HepG2 (cell line): ENCODE results near the gene CFAP97. TPM values are rescaled to one million over a fixed set of nuclear protein-coding genes. Genes with fewer than 3 reads are reported as not detected.

Experiments
- DDIT3 ChIP-seq: sonication (generic); formaldehyde crosslinking; IDR thresholded peaks from 2 replicates; pipeline ENCODE4 v1.4.0; 2020; ENCODE audit warnings: mild to moderate bottlenecking, missing genetic modification reagents
- E2F2 ChIP-seq: sonication (generic); formaldehyde crosslinking; IDR thresholded peaks from 2 replicates; pipeline ENCODE4 v1.4.0; 2020; ENCODE audit warnings: missing genetic modification reagents, borderline replicate concordance
- EZH2 ChIP-seq: conservative IDR thresholded peaks from 2 replicates; pipeline ENCODE4 v1.6.1; 2012; ENCODE audit warnings: mild to moderate bottlenecking, low read depth, low read length, moderate library complexity
- HES4 ChIP-seq: sonication (generic); formaldehyde crosslinking; IDR thresholded peaks from 2 replicates; pipeline ENCODE4 v1.9.0; 2021; ENCODE audit warnings: mild to moderate bottlenecking, missing genetic modification reagents, borderline replicate concordance
- HNRNPK ChIP-seq: fragments of 200-400 bp; formaldehyde crosslinking; IDR thresholded peaks from 2 replicates; pipeline ENCODE4 v1.6.1; 2018; ENCODE audit warnings: low read length, low read depth, moderate library complexity, mild to moderate bottlenecking; ENCODE audit not compliant: poor library complexity, severe bottlenecking
- JUNB ChIP-seq: sonication (generic); formaldehyde crosslinking; IDR thresholded peaks from 2 replicates; pipeline ENCODE4 v1.8.0; 2022; ENCODE audit warnings: missing genetic modification reagents, mild to moderate bottlenecking, borderline replicate concordance
- MBNL3 ChIP-seq: fragments of 250-450 bp; sonication (Bioruptor Pico); conservative IDR thresholded peaks from 2 replicates; pipeline ENCODE4 v1.8.0; 2022; ENCODE audit warnings: mild to moderate bottlenecking, inconsistent platforms
- MXI1 ChIP-seq: IDR thresholded peaks from 3 replicates; pipeline ENCODE4 v1.6.1; 2012; ENCODE audit warnings: low read depth, low read length, inconsistent platforms, borderline replicate concordance
- NFKB2 ChIP-seq: sonication (generic); formaldehyde crosslinking; IDR thresholded peaks from 2 replicates; pipeline ENCODE4 v1.4.0; 2020; ENCODE audit warnings: missing genetic modification reagents, borderline replicate concordance
- PRDM4 ChIP-seq: sonication (generic); formaldehyde crosslinking; IDR thresholded peaks from 2 replicates; pipeline ENCODE4 v1.9.0; 2021; ENCODE audit warnings: missing genetic modification reagents, borderline replicate concordance
- RAD21 ChIP-seq: fragments of 450-650 bp; formaldehyde crosslinking; IDR thresholded peaks from 2 replicates; pipeline ENCODE4 v1.5.0; 2020; ENCODE audit warnings: mild to moderate bottlenecking
- SRF ChIP-seq: IDR thresholded peaks from 2 replicates; pipeline ENCODE4 v1.6.1; 2011; ENCODE audit warnings: mild to moderate bottlenecking, low read depth, low read length, moderate library complexity
- YEATS2 ChIP-seq: sonication (generic); formaldehyde crosslinking; IDR thresholded peaks from 2 replicates; pipeline ENCODE4 v1.4.0; 2020; ENCODE audit warnings: missing genetic modification reagents, borderline replicate concordance
- ZBTB7A ChIP-seq: sonication (generic); formaldehyde crosslinking; IDR thresholded peaks from 2 replicates; pipeline ENCODE4 v1.8.0; 2022; ENCODE audit warnings: mild to moderate bottlenecking, missing genetic modification reagents
- ZBTB8A ChIP-seq: sonication (generic); formaldehyde crosslinking; IDR thresholded peaks from 2 replicates; pipeline ENCODE4 v1.4.0; 2020; ENCODE audit warnings: mild to moderate bottlenecking, low read depth, missing genetic modification reagents, borderline replicate concordance
- ZHX1 ChIP-seq: sonication (generic); formaldehyde crosslinking; IDR thresholded peaks from 2 replicates; pipeline ENCODE4 v1.8.1; 2022; ENCODE audit warnings: low read depth, mild to moderate bottlenecking, missing genetic modification reagents
- ZNF143 ChIP-seq: sonication (generic); formaldehyde crosslinking; IDR thresholded peaks from 2 replicates; pipeline ENCODE4 v1.4.0; 2020; ENCODE audit warnings: missing genetic modification reagents
- ZNF33B ChIP-seq: sonication (generic); formaldehyde crosslinking; IDR thresholded peaks from 2 replicates; pipeline ENCODE4 v1.5.1; 2020; ENCODE audit warnings: mild to moderate bottlenecking, missing genetic modification reagents
- ZNF713 ChIP-seq: sonication (generic); formaldehyde crosslinking; IDR thresholded peaks from 2 replicates; pipeline ENCODE4 v1.4.0; 2020; ENCODE audit warnings: mild to moderate bottlenecking, missing genetic modification reagents
- ZNF724P ChIP-seq: sonication (generic); formaldehyde crosslinking; IDR thresholded peaks from 2 replicates; pipeline ENCODE4 v1.8.0; 2022; ENCODE audit warnings: missing genetic modification reagents, borderline replicate concordance
- polyA plus RNA-seq, 8 experiments: library from polyadenylated mRNA; depleted of rRNA in 3 of 8; stranded (reverse) in 7 of 8; unstranded in 1 of 8; fragments of >200 nt; fragmentation: Illumina TruSeq in 4 of 8; extraction: Trizol in 4 of 8; gene quantifications; 2 replicates each; pipeline versions ENCODE4 v1.2.1 to v1.2.3, GENCODE V29; 2011 to 2016; ENCODE audit warnings: low read depth in 4 of 8, missing spikeins in 1 of 8, mixed read lengths in 1 of 8; ENCODE audit not compliant: insufficient read depth in 1 of 8
- total RNA-seq, 5 experiments: library from RNA; depleted of rRNA; stranded (reverse); fragments of >200 nt; fragmentation: Illumina TruSeq; extraction: Trizol; gene quantifications; 2 replicates each; pipeline ENCODE4 v1.2.3, GENCODE V29; 2016; ENCODE audit warnings: low read depth in 1 of 5
- TF ChIP-seq, protein P1 (sequence below): sonication (generic); formaldehyde crosslinking; IDR thresholded peaks from 2 replicates; pipeline ENCODE4 v1.4.0; 2020; ENCODE audit warnings: mild to moderate bottlenecking, missing genetic modification reagents

Gene CFAP97
- total and polyA plus RNA-seq, 2 of the 13 experiments (the other 11 are each of a cell fraction or from before 2014, with no cell fraction given), result 32.1 to 44.4 TPM

DNA sequence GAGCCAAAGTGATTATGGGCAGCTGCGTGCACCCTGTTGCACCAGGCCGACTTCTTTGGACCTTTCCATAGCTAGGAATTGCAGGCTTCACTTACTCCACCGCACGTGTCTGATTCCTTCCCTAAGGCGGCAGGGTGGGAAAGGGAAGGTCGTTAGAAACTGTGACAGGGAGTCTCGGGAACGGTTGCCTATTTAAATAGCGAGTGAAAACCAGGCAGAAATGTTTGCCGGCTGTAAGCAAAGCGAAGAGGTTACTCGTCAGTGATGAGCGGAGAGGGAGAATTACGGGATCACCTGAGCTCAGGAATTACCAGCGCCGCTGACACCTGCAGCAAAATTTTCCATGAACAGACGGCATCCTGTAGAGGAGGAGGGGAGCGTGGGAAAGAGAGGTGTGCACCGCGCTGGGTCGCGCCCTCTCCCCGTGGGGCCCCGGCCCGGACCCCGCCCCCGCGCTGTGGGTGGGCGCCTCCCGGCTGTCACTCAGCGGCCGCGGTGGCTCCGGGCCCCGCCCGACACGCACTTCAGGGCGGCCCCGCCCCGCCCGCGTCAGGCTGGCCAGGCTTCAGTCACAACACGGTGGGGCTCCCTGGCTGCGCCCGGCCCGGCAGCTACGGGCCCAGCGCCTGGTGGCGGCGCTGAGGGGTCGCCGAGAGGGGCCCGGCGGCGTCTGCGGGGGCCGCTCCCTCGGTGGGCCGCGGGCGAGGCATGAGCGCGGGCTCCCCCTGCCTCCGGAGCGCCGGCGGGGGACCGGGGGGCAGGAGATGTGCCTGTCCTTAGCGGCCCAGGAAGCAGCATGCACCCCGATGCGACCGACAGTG is 5.4 kb upstream of the CFAP97 start, which contains the start of gene SNX25 (continued):
- no peak for TF ChIP-seq MBNL3 (CRISPR knock-in tag)
- TF ChIP-seq HES4, result peak; percentile 78; the same call in 1 of the 2 replicates
- TF ChIP-seq YEATS2 (CRISPR knock-in tag), result no peak
- peak; percentile 77 for TF ChIP-seq RAD21
- TF ChIP-seq ZBTB8A (CRISPR knock-in tag), result no peak
- TF ChIP-seq DDIT3 (CRISPR knock-in tag), result no peak
- no peak for TF ChIP-seq SRF
- TF ChIP-seq NFKB2 (CRISPR knock-in tag), result no peak; the same call in 1 of the 2 replicates
- no peak for TF ChIP-seq ZBTB7A
- no peak for TF ChIP-seq HNRNPK
- no peak for TF ChIP-seq ZNF713 (CRISPR knock-in tag)
- peak; percentile 53; the same call in 2 of the 3 replicates for TF ChIP-seq MXI1
- TF ChIP-seq ZNF143 (CRISPR knock-in tag), result no peak
- no peak for TF ChIP-seq ZNF724P (CRISPR knock-in tag)
- TF ChIP-seq PRDM4 (CRISPR knock-in tag), result no peak
- no peak for TF ChIP-seq ZNF33B (CRISPR knock-in tag)
- no peak for TF ChIP-seq EZH2
- no peak for TF ChIP-seq JUNB
- TF ChIP-seq ZHX1 (CRISPR knock-in tag), result 0 out of 2 replicates have a peak, but pooled peaks have one; percentile 70
- TF ChIP-seq, protein P1, sequence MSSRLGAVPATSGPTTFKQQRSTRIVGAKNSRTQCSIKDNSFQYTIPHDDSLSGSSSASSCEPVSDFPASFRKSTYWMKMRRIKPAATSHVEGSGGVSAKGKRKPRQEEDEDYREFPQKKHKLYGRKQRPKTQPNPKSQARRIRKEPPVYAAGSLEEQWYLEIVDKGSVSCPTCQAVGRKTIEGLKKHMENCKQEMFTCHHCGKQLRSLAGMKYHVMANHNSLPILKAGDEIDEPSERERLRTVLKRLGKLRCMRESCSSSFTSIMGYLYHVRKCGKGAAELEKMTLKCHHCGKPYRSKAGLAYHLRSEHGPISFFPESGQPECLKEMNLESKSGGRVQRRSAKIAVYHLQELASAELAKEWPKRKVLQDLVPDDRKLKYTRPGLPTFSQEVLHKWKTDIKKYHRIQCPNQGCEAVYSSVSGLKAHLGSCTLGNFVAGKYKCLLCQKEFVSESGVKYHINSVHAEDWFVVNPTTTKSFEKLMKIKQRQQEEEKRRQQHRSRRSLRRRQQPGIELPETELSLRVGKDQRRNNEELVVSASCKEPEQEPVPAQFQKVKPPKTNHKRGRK (CRISPR knock-in tag), result no peak
- no peak for TF ChIP-seq E2F2 (CRISPR knock-in tag)
